GM12878 (cell line): ENCODE results near the gene FNDC3A. TPM values are rescaled to one million over a fixed set of nuclear protein-coding genes. Genes with fewer than 3 reads are reported as not detected.

ENCODE experiments used
- ATAC-seq: fragments of 200-7000 bp; cut with Tn5 transposase; 3 replicates; pipeline ENCODE4 v1.9.1; 2020; ENCODE audit warnings: mild to moderate bottlenecking, moderate library complexity
- BruUV-seq: library from RNA; stranded (reverse); fragments of 400-500 nt; replicated peaks from 2 replicates; lab custom pipeline; 2021; lab: Mats Ljungman, UMichigan
- CTCF ChIA-PET: fragments of 300-600 bp; sonication (Branson Sonifier 250); formaldehyde crosslinking; extraction: SDS; loops from one replicate; lab custom pipeline; 2021; ENCODE audit warnings: inconsistent platforms; lab: Yijun Ruan, JAX
- POLR2A ChIA-PET: fragments of 350-600 bp; formaldehyde crosslinking; extraction: SDS; loops from one replicate; lab custom pipeline; 2021; ENCODE audit warnings: inconsistent platforms; lab: Charles Lee
- RAD21 ChIA-PET: fragments of 300-600 bp; sonication (Branson Sonifier 250); formaldehyde crosslinking; loops from one replicate; lab custom pipeline; 2023; ENCODE audit warnings: antibody characterized with exemption; ENCODE audit not compliant: unreplicated experiment; lab: Charles Lee
- SMC1A ChIA-PET: fragments of 300-600 bp; sonication (Branson Sonifier 250); formaldehyde crosslinking; loops from one replicate; lab custom pipeline; 2023; ENCODE audit not compliant: unreplicated experiment, uncharacterized antibody; lab: Charles Lee
- DNase-seq: peaks from one replicate; pipeline ENCODE4 v3.0.0-alpha.2; 2011; ENCODE audit warnings: low read depth, low spot score
- FAIRE-seq: peaks from 3 replicates; lab custom pipeline; 2011; peaks lifted over from hg19 to GRCh38; lab: Jason Lieb, UNC
- H2AFZ ChIP-seq: 2 replicates; pipeline ENCODE4 v1.6.0; 2011; ENCODE audit warnings: low read depth, low read length, control low read depth; ENCODE audit not compliant: control insufficient read depth
- H3K27ac ChIP-seq: 2 replicates; pipeline ENCODE4 v1.5.1; 2011; ENCODE audit warnings: control low read depth; ENCODE audit not compliant: control insufficient read depth, insufficient read depth
- H3K27me3 ChIP-seq, 2 experiments: replicated peaks in 1 of 2; 2 replicates each; pipeline versions ENCODE4 v1.6.0 to v1.6.1; 2011; ENCODE audit warnings: low read length in 1 of 2; ENCODE audit not compliant: control insufficient read depth in 2 of 2, insufficient read depth in 2 of 2
- H3K36me3 ChIP-seq, 2 experiments: 2 replicates each; pipeline ENCODE4 v1.5.1; 2011; ENCODE audit warnings: low read length in 1 of 2; ENCODE audit not compliant: control insufficient read depth in 2 of 2, insufficient read depth in 2 of 2
- H3K4me1 ChIP-seq: 2 replicates; pipeline ENCODE4 v1.6.1; 2011; ENCODE audit warnings: mild to moderate bottlenecking, low read length, moderate library complexity, mixed read lengths; ENCODE audit not compliant: control insufficient read depth, insufficient read depth
- H3K4me2 ChIP-seq: 2 replicates; pipeline ENCODE4 v1.6.0; 2011; ENCODE audit warnings: control low read depth; ENCODE audit not compliant: control insufficient read depth, insufficient read depth
- H3K4me3 ChIP-seq: fragments of 200-600 bp; sonication (generic); 2 replicates; pipeline ENCODE4 v1.5.1; 2016
- H3K79me2 ChIP-seq: 2 replicates; pipeline ENCODE4 v1.6.0; 2011; ENCODE audit warnings: low read length; ENCODE audit not compliant: control insufficient read depth, insufficient read depth
- H3K9ac ChIP-seq: 2 replicates; pipeline ENCODE4 v1.8.0; 2011; ENCODE audit warnings: low read length, control low read depth, mixed read lengths; ENCODE audit not compliant: control insufficient read depth, insufficient read depth
- H3K9me3 ChIP-seq: replicated peaks from 3 replicates; pipeline ENCODE4 v1.5.1; 2011; ENCODE audit warnings: mild to moderate bottlenecking, low read length; ENCODE audit not compliant: control insufficient read depth, insufficient read depth
- H4K20me1 ChIP-seq: 2 replicates; pipeline ENCODE4 v1.6.0; 2011; ENCODE audit not compliant: control insufficient read depth, insufficient read depth
- BCL11A ChIP-seq: IDR thresholded peaks from 2 replicates; pipeline ENCODE4 v1.6.1; 2011; ENCODE audit warnings: low read depth, low read length
- CEBPZ ChIP-seq: fragments of 150-350 bp; IDR thresholded peaks from 2 replicates; pipeline ENCODE4 v1.6.1; 2016; ENCODE audit warnings: low read depth, low read length
- CTCF ChIP-seq, 3 experiments: IDR thresholded peaks in 2 of 3; conservative IDR thresholded peaks in 1 of 3; 2 replicates each; pipeline ENCODE4 v1.5.1; 2011; ENCODE audit warnings: low read depth in 3 of 3, low read length in 3 of 3, mild to moderate bottlenecking in 3 of 3, control low read depth in 2 of 3, moderate library complexity in 2 of 3, inconsistent platforms in 1 of 3, mixed read lengths in 1 of 3; ENCODE audit not compliant: control insufficient read depth in 2 of 3, insufficient read depth in 1 of 3; ENCODE audit errors: extremely low read depth in 1 of 3
- CUX1 ChIP-seq: IDR thresholded peaks from 2 replicates; pipeline ENCODE4 v1.6.1; 2012; ENCODE audit warnings: improper control_type of control experiment, low read depth, low read length; ENCODE audit not compliant: insufficient replicate concordance
- EP300 ChIP-seq, 2 experiments: fragments of 150-350 bp in 1 of 2; IDR thresholded peaks; 2 replicates each; pipeline ENCODE4 v1.6.1; 2011 to 2012; ENCODE audit warnings: low read depth in 2 of 2, low read length in 2 of 2, borderline replicate concordance in 1 of 2, improper control_type of control experiment in 1 of 2, inconsistent platforms in 1 of 2; ENCODE audit not compliant: control insufficient read depth in 1 of 2
- JUND ChIP-seq: IDR thresholded peaks from 2 replicates; pipeline ENCODE4 v1.6.1; 2012; ENCODE audit warnings: low read depth, mild to moderate bottlenecking, low read length, improper control_type of control experiment, moderate library complexity
- NFIC ChIP-seq: IDR thresholded peaks from 2 replicates; pipeline ENCODE4 v1.6.1; 2012; ENCODE audit warnings: low read depth, mild to moderate bottlenecking, inconsistent platforms, low read length, moderate library complexity
- NFYA ChIP-seq: IDR thresholded peaks from 2 replicates; pipeline ENCODE4 v1.6.1; 2011; ENCODE audit warnings: low read depth, mild to moderate bottlenecking, low read length, improper control_type of control experiment, borderline replicate concordance
- SMC3 ChIP-seq: IDR thresholded peaks from 2 replicates; pipeline ENCODE4 v1.6.1; 2011; ENCODE audit warnings: low read length, improper control_type of control experiment, borderline replicate concordance
- TCF3 ChIP-seq: IDR thresholded peaks from 2 replicates; pipeline ENCODE4 v1.6.1; 2012; ENCODE audit warnings: low read depth, mild to moderate bottlenecking, low read length, borderline replicate concordance; ENCODE audit not compliant: insufficient read depth
- ZBED1 ChIP-seq: IDR thresholded peaks from 2 replicates; pipeline ENCODE4 v1.6.1; 2016; ENCODE audit warnings: borderline replicate concordance
- WGBS: methylation state at CpG from one replicate; pipeline ENCODE4 v1.1.6; 2016; ENCODE audit warnings: low lambda C conversion rate; ENCODE audit not compliant: insufficient replicate concordance, insufficient coverage; ENCODE audit errors: missing lambda C conversion rate; 5-methylcytosine and 5-hydroxymethylcytosine counted together
- in situ Hi-C: fragments of 300-500 bp; cut with MboI; formaldehyde crosslinking; loops from 9 replicates; pipeline ENCODE4 v1.14.3; 2018; ENCODE audit warnings: mixed read lengths
- intact Hi-C: fragments of 100-400 bp; cut with micrococcal nuclease; formaldehyde crosslinking; loops from one replicate; pipeline ENCODE4 v1.14.2; 2022; ENCODE audit not compliant: unreplicated experiment
- polyA plus RNA-seq, 11 experiments: library from polyadenylated mRNA; depleted of rRNA in 4 of 11; unstranded in 6 of 11; stranded (reverse) in 5 of 11; fragments of >200 nt; fragmentation: Nextera tagmentation in 4 of 11; fragmentation: Illumina TruSeq in 1 of 11; extraction: Ambion mirVana in 4 of 11; extraction: Trizol in 1 of 11; gene quantifications; 1 replicate in 1 of 11; 2 replicates in 10 of 11; pipeline versions ENCODE4 v1.2.1 to v1.2.3, GENCODE V29; 2011 to 2016; ENCODE audit warnings: inconsistent platforms in 2 of 11, missing spikeins in 2 of 11, low read depth in 1 of 11
- total RNA-seq, 4 experiments: library from RNA; depleted of rRNA in 3 of 4; stranded (reverse); fragments of >200 nt in 3 of 4; fragmentation: Illumina TruSeq in 1 of 4; extraction: Trizol in 1 of 4; gene quantifications; 2 replicates each; pipeline versions ENCODE4 v1.2.1 to v1.2.3, GENCODE V29; 2013 to 2021

FNDC3A gene
- total and polyA plus RNA-seq, 10 of the 15 experiments (the other 5 are each of a cell fraction or from before 2014, with no cell fraction given) = 6.3 to 46.4 (median 22.8) TPM

GRCh38 chr13:49217962-49218492 is 242.3 kb downstream of the FNDC3A start:
- H3K27me3 ChIP-seq = peaks cover 0 to 5% of the 10 kb centered on the region in 2 experiments; a peak in 3 of 4 replicates
- H3K4me3 ChIP-seq = no peak overlapping the region
- ChIA-PET RAD21 (no interaction called here), SMC1A (interaction anchor here (1.1 kb wide), 1 partner anchor 63 kb away, joined by 3 read pairs; no protein-coding TSS in a partner anchor), POLR2A (no interaction called here), CTCF (no interaction called here)
- 79% methylated on average over 17 of the region's 17 CpGs for WGBS
- H2AFZ ChIP-seq = no peak overlapping the region
- in situ Hi-C loops (no loop called here), intact Hi-C loops (no loop called here)
- peaks cover 4% of the 10 kb centered on the region for H3K4me1 ChIP-seq
- no peak for FAIRE-seq
- no peak overlapping the region for H3K9ac ChIP-seq
- no peak for ATAC-seq
- H4K20me1 ChIP-seq = no peaks in the 10 kb centered on the region
- no peaks in the 10 kb centered on the region for H3K79me2 ChIP-seq
- no peak for DNase-seq
- no TSS peak for BruUV-seq
- peaks cover 2% of the 10 kb centered on the region; the same call in 1 of the 3 replicates for H3K9me3 ChIP-seq
- H3K36me3 ChIP-seq = no peaks in the 10 kb centered on the region
- H3K27ac ChIP-seq = no peak overlapping the region
- no peak overlapping the region for H3K4me2 ChIP-seq
- TF ChIP-seq SMC3 (no peak), TCF3 (no peak), NFIC (no peak), CTCF (IDR thresholded peaks at IDR 0.05 in 2 of 3, conservative IDR thresholded peaks at IDR 0.05 in 1 of 3; ENCODE audit: control insufficient read depth in 2 of 3, extremely low read depth in 1 of 3, insufficient read depth in 1 of 3, low read depth in 3 of 3, low read length in 3 of 3) (no peak), BCL11A (no peak), NFYA (no peak), EP300 (IDR thresholded peaks at IDR 0.05; ENCODE audit: borderline replicate concordance in 1 of 2, control insufficient read depth in 1 of 2, low read depth in 2 of 2, low read length in 2 of 2) (no peak), ZBED1 (no peak), CUX1 (no peak), JUND (no peak), CEBPZ (no peak)
